D721Med (cell line): ENCODE data around the gene IL21R.

ENCODE experiments used
- DNase-seq: peaks from one replicate; pipeline ENCODE4 v3.0.0; 2011; ENCODE audit warnings: low spot score; ENCODE audit not compliant: insufficient read length
- FAIRE-seq: peaks from 2 replicates; lab custom pipeline; 2011; peaks lifted over from hg19 to GRCh38; lab: Jason Lieb, UNC
- CTCF ChIP-seq: IDR thresholded peaks from 2 replicates; pipeline ENCODE4 v1.5.1; 2012; ENCODE audit warnings: mild to moderate bottlenecking, control low read depth; ENCODE audit not compliant: insufficient read depth; ENCODE audit errors: missing control alignments

IL21R gene

GRCh38 chr16:27492588-27492979, 90.6 kb downstream of the IL21R start:
- FAIRE-seq (no peak), DNase-seq (no peak)
- no peak for TF ChIP-seq CTCF

- DNase-seq (no peak), FAIRE-seq (no peak)
- TF ChIP-seq CTCF: no peak
Observed at GRCh38 chr16:27495191-27495590, 93.2 kb downstream of the IL21R start.

- FAIRE-seq: no peak
Observed at GRCh38 chr16:27498031-27498825, 96.3 kb downstream of the IL21R start.

GRCh38 chr16:27498916-27499658, 97.1 kb downstream of the IL21R start:
- no peak for FAIRE-seq

More at GRCh38 chr16:27498031-27498825, 96.3 kb downstream of the IL21R start:
- TF ChIP-seq CTCF: no peak
- DNase-seq: no peak

GRCh38 chr16:27499659-27500055, 97.7 kb downstream of the IL21R start:
- FAIRE-seq (no peak), DNase-seq (no peak)
- TF ChIP-seq CTCF: no peak

More at GRCh38 chr16:27498916-27499658, 97.1 kb downstream of the IL21R start:
- DNase-seq: peak; percentile 63
- TF ChIP-seq CTCF: no peak

- FAIRE-seq (no peak), DNase-seq (no peak)
Observed at GRCh38 chr16:27500801-27501200, 98.8 kb downstream of the IL21R start.

More at GRCh38 chr16:27500801-27501200, 98.8 kb downstream of the IL21R start:
- no peak for TF ChIP-seq CTCF
